GM18508 (cell line): Measurements from ENCODE around the gene CD24.
"Not testable (repeated sequence)": the region's sequence is repeated elsewhere in the genome, so short reads cannot be mapped to it uniquely, and the experiment has no call there.

ENCODE experiments used
- ATAC-seq: cut with Tn5 transposase; IDR thresholded peaks from one replicate; pipeline ENCODE4 v1.9.1; 2021; ENCODE audit warnings: moderate number of reproducible peaks; ENCODE audit not compliant: insufficient read depth, unreplicated experiment

The CD24 gene

GRCh38 chr6:106970769-106971168, 3.8 kb downstream of the CD24 start:
- not testable (repeated sequence) for ATAC-seq

- ATAC-seq = no peak
These were observed 6.5 kb downstream of the CD24 start for GRCh38 chr6:106967936-106968555.

DNA sequence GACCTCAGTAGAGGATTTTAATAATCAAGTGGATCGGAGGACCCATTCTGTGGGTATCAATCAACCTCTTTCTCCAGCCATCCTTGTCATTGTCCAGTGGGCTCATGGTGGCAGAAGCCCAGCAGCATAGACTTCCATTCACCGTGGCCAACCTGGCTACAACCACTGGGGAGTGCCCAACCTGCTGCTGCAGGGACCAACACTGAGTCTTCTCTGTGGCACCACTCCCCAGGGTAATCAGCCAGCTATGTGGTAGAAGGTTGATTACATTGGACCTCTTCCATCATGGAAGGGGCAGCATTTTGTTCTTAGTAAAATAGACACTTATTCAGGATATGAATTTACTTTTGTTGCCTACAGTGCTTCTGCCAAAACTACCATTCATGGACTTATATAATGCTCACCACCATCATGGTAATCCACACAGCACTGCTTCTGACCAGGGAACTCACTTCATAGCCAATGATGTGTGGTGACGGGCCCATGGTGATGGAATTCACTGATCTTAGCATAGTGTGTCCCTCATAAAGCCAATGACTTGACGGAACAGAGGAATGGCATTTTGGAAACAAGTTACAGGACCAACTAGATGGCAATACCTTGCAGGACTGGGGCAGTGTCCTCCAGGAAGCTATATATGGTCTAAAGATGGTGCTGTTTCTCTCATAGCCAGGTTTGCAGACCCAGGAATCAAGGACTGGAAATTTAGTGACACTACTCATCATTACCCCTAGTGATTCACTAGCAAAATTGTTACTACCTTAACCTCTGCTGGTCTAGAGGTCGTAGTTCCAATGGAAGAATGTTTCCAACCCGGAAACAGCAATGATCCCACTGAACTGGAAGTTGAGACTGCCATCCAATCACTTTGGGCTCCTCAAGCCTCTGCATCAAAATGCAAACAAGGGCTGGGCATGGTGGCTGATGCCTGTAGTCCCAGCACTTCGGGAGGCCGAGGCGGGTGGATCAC, 7.6 kb downstream of the CD24 start:
- ATAC-seq = no peak

DNA sequence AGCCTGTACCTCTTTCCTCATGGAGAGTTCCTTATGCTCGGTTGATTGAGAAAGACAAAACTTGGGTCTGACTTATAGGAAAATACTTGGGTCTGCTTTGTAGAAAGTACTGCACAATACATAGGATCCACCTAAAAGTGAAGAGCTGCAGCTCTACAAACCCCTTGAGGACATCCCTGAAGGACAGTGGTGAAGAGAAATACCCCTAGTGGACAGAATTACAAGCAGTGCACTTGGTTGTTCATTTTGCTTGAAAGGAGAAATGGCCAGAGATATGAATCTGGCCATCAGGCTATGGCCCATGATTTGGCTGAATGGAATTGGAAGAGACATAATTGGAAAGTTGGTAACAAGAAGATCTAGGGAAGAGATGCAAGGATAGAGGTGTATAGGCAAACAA, 8.3 kb downstream of the CD24 start:
- ATAC-seq = no peak

DNA sequence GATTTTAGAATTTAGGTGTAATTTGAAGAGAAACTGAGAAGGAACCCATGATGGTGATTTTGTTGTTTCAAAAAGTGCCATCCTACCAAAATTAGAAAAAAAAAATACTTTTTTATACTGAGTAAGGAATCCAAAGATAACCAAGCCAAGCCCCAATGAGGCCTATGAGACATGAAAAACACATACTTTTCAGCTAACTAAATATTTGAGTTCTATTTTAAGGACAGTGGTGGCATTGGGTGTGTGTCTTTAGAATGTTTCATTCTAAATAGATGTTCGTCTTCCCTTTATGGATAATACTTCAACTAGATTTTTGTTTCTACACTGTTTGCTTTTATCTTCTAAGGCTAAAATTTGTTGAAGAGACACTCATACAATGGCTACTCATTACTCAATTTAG, 9.6 kb downstream of the CD24 start:
- no peak for ATAC-seq

- ATAC-seq = no peak
These were observed 10.4 kb downstream of the CD24 start for GRCh38 chr6:106964099-106964498.

GRCh38 chr6:106963544-106963943, 11.0 kb downstream of the CD24 start:
- no peak for ATAC-seq

DNA sequence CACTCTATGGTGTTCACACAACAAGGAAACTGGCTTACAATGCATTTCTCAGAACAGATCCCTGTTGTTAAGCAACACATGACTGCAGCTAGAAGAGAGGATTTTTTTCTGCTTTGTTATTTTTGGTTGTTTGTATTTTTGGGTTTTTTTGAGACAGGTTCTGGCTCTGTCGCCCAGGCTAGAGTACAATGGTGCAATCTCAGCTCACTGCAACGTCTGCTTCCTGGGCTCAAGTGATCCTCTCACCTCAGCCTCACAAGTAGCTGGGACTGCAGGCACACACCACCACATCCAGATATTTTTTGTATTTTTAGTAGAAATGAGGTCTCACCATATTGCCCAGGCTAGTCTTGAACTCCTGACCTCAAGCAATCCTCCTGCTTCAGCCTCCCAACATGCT, 12.7 kb downstream of the CD24 start:
- no peak for ATAC-seq

- no peak for ATAC-seq
These were observed 13.4 kb downstream of the CD24 start for GRCh38 chr6:106961136-106961535.

GRCh38 chr6:106959985-106960384, 14.5 kb downstream of the CD24 start:
- ATAC-seq = no peak

DNA sequence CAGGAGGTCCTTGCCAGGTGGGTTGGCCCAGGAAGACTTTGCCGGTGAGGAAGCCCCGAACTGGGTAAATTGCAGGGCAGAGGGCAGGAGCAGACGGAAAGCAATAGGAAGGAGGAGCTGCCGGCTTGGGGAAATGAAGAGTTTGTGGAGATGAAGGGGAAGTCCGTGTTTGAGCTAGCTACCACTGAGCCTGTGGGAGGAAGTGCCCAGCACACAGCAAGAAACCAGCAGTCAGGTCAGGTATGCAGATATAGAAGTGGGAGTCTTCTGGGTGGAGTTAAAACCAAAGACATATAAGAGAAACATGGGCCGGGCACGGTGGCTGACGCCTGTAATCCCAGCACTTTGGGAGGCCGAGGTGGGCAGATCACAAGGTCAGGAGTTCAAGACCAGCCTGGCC, 34.7 kb downstream of the CD24 start:
- ATAC-seq = no peak

DNA sequence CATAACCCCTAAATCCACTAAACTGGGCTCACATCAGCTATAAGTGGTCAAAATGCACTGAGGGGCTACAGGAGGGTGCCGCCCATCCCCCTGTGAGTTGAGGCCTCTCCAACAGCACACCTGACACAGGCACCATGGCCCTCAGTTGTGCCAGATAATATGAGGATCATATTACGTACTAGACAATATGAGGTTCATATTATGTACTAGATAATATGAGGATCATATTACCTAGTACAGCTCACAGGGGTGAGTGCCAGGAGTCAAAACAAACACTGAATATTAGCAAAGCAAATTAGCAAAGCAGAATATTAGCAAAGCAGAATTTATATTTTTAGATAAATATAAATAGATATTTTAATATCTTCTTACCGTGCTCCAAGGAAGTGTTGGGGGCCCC, 35.3 kb downstream of the CD24 start:
- ATAC-seq = no peak

- ATAC-seq = no peak
These were observed 46.8 kb downstream of the CD24 start for GRCh38 chr6:106927531-106928398.

DNA sequence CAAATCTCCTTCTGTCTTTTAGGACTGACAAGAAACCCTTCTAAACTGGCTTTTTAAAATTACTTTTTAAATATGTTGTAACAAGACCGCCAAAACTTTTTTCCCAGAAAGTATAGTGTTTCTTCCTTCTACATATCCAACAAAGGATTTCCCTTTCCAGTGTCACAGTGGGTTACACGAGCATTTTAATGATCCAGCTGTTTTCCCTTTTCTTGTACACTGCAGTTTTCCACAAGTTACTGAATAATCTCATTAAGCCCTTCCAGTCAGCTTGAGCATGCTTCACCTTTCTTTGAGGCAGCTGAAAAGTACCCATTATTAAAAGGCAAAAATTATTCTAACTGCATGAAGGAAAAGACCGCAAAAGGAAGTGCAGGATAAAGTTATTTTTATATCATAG, 48.6 kb downstream of the CD24 start:
- ATAC-seq = no peak

DNA sequence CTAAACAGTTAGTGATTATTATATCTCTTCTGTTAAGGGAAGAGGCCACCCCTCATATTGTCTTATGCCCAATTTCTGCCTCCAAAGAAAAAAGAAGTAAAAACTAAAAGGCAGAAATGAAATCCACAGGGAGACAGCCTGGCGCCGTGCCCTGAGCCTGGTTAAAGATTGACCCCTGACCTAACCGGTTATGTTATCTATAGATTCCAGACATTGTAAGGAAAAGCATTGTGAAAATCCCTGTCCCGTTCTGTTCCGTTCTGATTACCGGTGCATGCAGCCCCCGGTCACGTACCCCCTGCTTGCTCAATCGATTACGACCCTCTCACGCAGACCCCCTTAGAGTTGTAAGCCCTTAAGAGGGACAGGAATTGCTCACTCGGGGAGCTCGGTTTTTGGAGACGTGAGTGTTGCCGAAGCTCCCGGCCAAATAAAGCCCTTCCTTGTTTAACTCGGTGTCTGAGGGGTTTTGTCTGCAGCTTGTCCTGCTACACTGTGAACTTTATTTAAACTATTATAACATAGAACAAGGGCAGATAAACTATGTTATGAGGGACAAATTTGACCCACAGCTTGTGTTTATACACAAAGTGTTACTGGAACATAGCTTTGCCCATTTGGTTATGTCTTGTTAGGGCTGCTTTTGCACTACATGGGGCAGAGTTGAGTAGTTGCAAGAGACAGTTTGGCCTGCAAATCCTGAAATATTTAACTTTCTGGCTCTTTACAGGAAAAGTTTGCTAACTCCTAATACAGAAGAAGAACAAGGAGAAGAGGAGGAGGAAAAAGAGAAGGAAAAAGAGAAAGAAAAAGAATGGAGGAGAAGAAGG, 49.6 kb downstream of the CD24 start:
- no peak for ATAC-seq

GRCh38 chr6:106922626-106923025, 51.9 kb downstream of the CD24 start:
- ATAC-seq = no peak
